ENCODE measurements around the gene SLC5A9.

GRCh38 chr1:48249868-48250267 lies 27.4 kb downstream of the SLC5A9 start:
- TF ChIP-seq CTCF (IDR thresholded peaks at IDR 0.05) (no peak), POLR2A (IDR thresholded peaks at IDR 0.05) (no peak)
